ENCODE measurements around the gene CERKL.

The CERKL gene

DNA sequence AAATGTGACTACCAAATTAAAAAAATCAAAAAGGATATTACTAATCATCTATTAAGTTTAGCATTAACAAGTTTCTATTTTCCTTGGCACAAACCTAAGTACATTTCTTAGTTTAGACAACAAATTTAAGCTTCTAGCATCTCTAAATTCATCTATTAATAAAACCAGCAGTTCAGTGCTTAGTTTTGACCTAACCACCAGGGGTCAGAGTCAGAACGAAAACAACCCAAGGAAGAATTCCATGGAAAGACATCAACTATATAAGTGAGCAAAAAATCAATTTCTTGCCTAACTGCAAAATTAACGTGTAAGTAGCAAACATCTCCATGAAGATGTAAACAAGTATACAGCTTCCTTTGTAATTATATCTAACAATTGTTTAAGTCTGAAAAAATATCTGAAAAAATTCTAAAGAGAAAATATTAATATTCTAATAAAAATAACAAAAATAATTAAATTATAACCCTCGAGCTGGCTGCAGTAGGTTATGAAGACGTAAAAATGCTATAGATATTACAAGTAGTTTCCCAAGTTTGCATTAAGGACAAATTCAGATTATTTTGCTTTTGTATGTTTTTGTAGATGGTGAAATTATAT is 83.7 kb downstream of the CERKL start:
- no peak for DNase-seq

GRCh38 chr2:181570833-181571661 is 85.9 kb downstream of the CERKL start:
- DNase-seq = no peak

DNA sequence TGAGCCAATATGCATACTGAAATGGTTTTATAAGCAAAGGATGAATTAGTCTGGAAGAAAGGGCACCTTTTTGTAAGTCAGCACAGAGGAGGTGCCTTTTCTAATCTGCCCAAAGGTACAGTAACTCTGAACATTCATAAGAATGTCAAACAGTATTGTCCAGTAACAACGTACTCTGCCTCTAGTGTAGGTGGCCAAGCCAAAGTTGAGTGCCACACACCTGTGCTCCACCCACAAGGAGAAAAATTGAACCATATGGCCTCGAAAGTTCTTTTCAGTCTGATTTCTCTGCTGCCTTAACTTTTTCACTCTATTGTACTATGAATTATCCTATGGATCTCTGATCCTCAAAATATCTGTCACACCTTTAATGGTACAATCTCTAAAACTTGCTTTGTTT is 86.8 kb downstream of the CERKL start:
- DNase-seq = no peak

DNA sequence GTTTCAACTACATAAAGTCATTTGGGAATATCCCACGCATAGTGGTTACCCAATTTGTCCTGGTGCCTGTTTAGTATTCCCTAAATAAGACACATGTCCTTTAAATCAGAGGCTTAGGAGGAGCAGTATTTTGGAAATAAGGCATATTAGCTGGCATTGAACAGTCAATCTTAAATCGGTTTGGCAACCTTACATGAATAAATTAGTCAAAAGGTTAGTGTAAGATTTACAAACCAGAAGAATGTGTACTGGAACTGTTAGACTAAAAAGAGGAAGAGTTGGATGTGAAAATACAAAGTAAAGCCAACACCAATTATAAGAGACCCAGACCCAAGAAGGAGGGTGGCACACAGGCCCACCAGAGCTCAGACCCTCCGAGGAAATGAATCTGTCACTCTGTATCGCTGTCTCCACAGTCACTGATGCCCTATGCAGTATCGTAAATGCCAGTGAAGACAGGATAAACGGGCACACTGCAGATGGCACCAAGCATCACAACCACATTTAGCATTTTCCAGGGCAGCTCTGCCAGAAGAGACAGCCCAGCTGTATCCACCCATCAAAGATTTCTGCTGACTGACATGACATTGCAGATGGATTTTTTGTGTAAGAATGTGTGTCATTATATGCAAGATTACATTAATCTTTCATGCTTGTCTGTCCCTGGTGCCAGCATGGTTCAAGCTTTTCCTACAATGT is 90.4 kb downstream of the CERKL start:
- no peak for DNase-seq

GRCh38 chr2:181563101-181563692 is 93.7 kb downstream of the CERKL start:
- no peak for DNase-seq

DNA sequence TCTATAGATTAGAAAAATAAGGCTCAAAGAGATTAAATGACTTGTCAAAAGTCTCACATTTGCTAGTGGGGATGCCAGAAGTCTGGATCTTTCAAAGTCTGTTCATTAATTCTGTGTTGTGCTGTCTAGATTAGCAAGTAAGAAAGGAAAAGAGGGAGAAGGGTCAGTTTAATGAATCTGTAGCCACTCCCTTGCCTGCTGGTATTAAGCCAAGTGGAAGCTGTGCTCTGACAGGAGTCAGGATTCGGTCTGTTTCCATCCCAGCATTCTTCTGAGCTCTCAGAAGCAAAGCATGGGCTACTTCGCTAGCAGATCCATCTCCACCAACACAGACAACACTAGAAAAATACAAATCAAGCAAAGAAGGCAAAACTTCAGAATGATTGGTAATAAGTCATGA is 98.5 kb downstream of the CERKL start:
- DNase-seq = no peak

- no peak for DNase-seq
Measured at GRCh38 chr2:181554061-181554830, 102.7 kb downstream of the CERKL start.

DNA sequence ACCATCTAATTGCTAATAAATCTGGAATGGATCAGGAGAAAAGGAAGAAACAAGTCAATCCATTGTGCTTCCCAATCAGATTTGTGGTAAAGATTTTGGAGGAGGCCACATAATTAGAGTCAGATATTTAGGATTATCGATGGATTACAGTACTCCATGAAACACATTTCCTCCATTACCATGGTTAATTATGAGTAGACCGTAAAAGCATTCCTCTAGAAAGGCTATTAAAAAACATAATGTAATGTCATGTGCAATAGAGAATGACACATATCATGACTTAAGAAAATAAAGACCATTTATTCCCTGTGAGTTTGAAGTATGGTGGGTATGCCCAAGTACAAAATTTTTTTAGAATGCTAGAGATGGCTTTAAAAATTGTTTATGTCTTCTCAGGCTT is 103.7 kb downstream of the CERKL start:
- DNase-seq = no peak

- no peak for DNase-seq
Measured at GRCh38 chr2:181552808-181553207, 104.1 kb downstream of the CERKL start.

DNA sequence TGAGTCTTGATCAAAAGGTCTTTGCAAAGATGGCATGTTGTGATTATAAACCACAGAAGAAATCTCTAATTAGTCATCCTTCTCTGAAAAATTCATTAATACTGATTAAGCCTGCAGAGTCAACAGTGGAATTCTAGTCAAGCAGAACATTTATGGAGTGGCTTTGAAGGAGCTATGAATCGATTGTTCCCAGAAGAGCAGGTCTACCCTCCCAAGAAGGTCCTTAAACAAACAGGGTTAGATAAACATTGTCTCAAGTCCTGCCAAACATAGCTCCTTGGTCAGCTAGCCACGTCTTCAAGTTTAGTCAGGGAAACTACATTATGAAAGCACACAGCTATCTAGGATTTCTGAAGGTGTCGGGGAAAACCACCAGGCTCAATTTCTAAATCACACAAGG is 110.8 kb downstream of the CERKL start:
- DNase-seq = no peak

DNA sequence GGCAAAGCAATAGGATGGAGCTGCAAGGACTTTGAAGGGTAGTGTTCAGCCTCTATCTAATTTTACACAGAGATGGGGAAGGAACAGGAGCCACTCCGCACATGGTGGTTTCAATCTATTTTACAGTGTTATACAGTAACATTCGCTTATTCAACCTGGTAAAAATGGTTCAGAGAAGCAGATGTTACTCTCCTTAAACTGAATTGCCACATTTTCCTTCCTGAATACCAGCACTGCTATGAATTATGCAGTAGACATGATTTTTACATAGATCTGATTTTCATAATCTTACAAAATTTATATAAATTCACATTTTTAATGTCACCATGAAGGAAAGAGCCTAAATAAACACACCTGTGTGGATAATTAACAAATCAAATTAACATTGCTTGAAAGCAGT is 114.7 kb downstream of the CERKL start:
- DNase-seq = no peak

DNA sequence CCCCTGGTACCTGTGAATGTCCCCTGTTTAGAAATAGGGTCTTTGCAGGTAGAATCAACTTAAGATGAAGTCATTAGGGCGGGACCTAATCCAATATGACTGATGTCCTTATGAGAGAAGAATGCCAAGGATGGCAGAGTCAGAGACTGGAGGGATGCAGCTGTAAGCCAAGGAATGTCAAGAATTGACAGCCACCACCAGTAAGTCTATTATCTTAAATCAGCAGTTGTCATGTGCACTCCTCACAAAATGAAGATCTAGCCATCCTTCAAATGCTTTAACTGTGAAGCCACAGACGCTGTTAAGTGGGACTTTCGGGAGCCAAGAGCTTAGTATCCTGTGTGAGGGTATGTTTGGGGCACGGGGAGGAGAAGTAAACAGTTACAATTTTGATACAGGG is 116.5 kb downstream of the CERKL start:
- DNase-seq = no peak

GRCh38 chr2:181536730-181537129 is 120.2 kb downstream of the CERKL start:
- DNase-seq = no peak

DNA sequence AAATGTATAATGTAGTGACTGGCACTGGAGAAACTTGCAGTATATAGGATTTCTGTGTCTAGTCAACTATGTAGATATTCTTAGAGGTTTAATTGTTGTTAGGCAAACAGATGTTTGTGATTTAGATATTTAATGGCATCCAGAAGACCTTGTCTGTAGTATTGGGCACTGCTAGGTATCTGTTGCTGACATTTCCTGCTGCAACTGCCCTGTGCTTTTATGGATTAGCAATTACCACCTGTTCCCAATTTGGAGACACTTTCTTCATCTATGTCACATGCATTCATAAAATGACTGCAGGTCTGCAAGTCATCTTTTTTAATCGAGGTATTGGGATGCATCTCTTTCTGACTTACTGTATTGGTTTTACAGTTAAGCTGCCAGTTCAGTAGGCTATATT is 128.5 kb downstream of the CERKL start:
- DNase-seq = no peak

- no peak for DNase-seq
Measured at GRCh38 chr2:181527058-181527457, 129.8 kb downstream of the CERKL start.

- no peak for DNase-seq
Measured at GRCh38 chr2:181526014-181526413, 130.9 kb downstream of the CERKL start.

DNA sequence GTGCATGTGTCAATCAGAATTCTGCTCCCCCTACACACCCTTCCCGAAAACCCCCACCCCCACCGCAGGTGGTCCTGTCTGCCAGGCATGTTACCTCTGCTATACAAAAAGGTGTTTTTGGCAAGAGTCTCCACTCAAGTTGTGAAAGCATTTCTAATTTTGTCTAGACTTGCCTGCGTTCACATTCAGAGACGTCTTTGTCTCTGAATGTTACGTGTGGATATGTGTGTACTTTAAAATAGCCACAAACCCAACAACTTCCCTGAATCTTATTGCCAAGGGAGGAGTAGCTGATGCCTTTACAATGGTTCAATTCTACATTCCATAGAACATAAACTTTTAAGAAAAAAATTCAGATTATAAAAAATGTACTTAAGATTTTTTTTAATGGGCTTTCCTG is 133.1 kb downstream of the CERKL start:
- DNase-seq = no peak

DNA sequence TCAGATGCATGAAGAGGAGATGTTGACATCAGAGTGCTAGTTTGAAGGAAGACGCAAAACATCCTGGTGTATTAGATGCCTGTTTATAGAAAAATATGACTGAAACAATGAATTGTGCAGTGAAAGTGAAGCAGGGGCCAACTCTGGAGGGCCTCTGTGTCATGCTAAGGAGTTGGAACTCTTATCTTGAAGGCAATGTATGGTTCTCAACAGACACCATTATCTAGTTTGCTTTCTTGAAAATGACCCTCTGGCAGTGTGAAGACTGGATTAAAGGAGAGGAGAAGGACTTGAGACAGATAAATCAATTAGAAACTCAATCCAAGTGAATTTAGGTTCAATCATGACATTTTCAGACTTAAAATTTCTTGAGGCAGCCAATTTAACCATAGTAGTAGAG is 136.7 kb downstream of the CERKL start:
- no peak for DNase-seq

DNA sequence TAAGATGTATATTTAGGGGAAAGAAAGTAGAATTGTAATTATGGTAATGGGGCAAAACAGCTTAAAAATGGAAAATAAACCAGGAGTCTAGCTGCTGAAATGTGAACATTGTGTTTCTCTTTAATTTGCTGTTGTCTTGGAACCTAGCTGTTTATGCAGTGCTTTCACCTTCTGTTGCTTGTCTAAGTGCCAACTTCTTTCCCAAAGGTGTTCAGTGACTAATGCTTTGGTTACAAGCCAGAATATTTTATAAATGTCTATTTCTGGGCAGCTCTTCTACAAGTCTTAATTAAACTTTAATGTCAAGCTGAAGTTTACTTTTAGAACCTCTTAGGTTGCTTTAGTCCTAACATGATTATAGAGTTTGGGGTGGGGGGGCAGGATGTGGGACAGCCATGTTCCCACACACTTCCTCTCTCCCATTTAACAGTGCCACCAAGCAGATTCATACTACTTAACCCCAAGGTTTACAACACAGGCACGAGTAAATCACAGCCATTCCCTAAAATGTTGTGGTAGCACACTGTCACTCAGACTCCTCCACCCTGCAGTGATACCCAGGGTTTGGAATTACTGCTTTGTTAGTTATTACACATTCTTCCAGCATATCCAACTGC is 139.1 kb downstream of the CERKL start:
- peak; percentile 1 for DNase-seq

GRCh38 chr2:181516992-181517391 is 139.9 kb downstream of the CERKL start:
- no peak for DNase-seq

DNA sequence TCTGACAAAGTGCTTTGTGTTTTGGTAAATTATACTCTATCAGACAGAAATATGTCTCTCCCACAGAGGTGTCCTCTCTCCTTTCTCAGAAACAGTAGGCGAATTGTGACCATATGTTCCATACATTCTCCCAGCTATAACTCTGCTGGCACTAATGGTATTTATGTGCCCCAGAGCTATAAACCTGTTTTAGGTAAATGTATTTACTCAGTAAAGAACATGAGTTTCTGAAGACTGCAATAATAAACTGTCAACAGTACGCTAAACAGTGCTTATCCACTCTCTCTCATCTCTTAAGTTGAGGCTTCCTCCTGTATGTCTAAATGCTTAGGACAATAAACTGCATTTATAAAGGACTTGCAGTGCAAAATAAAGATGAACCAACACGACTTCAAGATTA is 141.2 kb downstream of the CERKL start:
- DNase-seq = no peak

DNA sequence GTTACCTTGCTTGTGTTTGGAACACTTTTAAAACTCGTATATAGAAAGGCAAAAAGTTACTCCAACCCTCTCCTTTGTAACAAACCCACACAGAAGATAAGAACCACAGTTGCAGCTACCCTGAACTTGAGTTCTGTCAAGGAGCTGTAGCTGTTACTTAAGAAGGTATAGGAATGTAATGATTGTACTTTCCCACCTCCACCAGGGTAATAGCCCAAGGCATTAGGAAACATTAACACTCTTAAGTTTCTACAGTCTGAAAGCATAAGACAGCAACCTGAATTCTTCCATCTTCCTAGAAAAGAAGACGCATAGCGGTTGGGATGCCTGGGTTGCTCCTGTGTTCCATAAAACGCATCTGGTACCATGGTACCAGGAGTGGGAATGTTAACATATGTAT is 156.7 kb downstream of the CERKL start:
- no peak for DNase-seq
